ENCODE measurements around the gene KCNT2. TPM values are rescaled to one million over a fixed set of nuclear protein-coding genes. Genes with fewer than 3 reads are reported as not detected.

Gene KCNT2
- total RNA-seq, 4 donors from 2014 or later: 0.35 to 2.3 (median 0.91) TPM; not detected in 1

DNA sequence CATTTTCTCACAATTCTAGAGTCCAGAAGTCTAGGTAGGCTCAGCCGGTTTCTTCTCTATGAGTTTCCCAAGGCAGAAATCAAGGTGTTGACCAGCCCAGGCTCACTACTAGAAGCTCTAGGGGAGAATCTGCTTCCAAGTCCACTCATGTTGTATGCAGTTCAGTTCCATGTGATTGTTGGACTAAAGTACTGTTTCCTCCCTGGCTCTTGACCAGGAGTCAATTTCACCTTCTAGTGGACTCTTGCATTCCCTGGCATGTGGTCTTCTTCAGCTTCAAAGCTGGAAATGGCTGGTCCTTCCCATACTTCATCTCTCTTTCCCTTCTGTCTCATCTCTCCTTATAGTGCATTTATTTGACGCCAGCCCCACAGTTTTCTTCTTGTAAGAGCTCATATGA lies 153.4 kb downstream of the KCNT2 start:
- WGBS, 2 donors: 87 to 90% methylated on average over 2 of the region's 2 CpGs
- Histone ChIP-seq H3K27me3 (no peaks in the 10 kb centered on the region), H3K4me3 (no peak overlapping the region), H3K36me3 (no peaks in the 10 kb centered on the region), H3K9me3 (no peaks in the 10 kb centered on the region), H3K27ac (no peak overlapping the region), H3K4me1 (no peaks in the 10 kb centered on the region)
- TF ChIP-seq POLR2A (IDR thresholded peaks at IDR 0.05) (no peak), CTCF (IDR thresholded peaks at IDR 0.05) (no peak)
- intact Hi-C loops (cut with DNase I): no loop called here
- DNase-seq: no peak

- no peak for DNase-seq
- Histone ChIP-seq H3K36me3 (no peaks in the 10 kb centered on the region), H3K4me3 (no peak overlapping the region), H3K27ac (no peak overlapping the region), H3K4me1 (no peaks in the 10 kb centered on the region), H3K9me3 (no peaks in the 10 kb centered on the region), H3K27me3 (no peaks in the 10 kb centered on the region)
- TF ChIP-seq POLR2A (IDR thresholded peaks at IDR 0.05) (no peak), CTCF (IDR thresholded peaks at IDR 0.05) (no peak)
- WGBS, 2 donors: 87 to 89% methylated on average over 5 of the region's 5 CpGs
- intact Hi-C loops (cut with DNase I): no loop called here
These were observed 157.1 kb downstream of the KCNT2 start for GRCh38 chr1:196451103-196451502.

GRCh38 chr1:196450143-196451095 lies 157.8 kb downstream of the KCNT2 start:
- H3K27me3 ChIP-seq: no peaks in the 10 kb centered on the region
- 51 to 59% methylated on average over 4 of the region's 4 CpGs for WGBS, 2 donors

DNA sequence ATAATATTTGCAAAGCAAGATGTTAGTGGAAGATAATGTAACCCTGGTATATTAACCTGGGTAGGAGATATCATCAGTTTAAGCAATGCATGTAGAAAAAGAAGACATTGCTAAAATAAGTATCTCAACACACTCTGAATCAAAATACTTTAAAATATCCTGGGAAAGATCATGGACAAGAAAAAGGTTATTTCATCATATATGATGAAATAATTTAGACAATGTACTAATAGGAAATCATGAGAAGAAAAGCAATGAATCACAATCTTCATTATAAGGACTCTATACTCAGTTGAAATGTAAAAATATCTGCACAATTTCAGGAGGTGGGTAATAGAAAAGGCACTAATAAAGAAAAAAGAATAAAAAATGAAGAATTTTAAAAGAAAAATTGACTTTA lies 158.8 kb downstream of the KCNT2 start:
- no peak for TF ChIP-seq CTCF (IDR thresholded peaks at IDR 0.05)
- TF ChIP-seq POLR2A (IDR thresholded peaks at IDR 0.05): no peak
- no peaks in the 10 kb centered on the region for H3K27me3 ChIP-seq
- no peaks in the 10 kb centered on the region for H3K36me3 ChIP-seq
- no peak for DNase-seq
- no peaks in the 10 kb centered on the region for H3K9me3 ChIP-seq
- no peak overlapping the region for H3K4me3 ChIP-seq
- no peaks in the 10 kb centered on the region for H3K4me1 ChIP-seq
- H3K27ac ChIP-seq: no peak overlapping the region
- intact Hi-C loops (cut with DNase I): no loop called here

More at GRCh38 chr1:196450143-196451095, 157.8 kb downstream of the KCNT2 start:
- intact Hi-C loops (cut with DNase I): no loop called here
- DNase-seq: no peak
- no peaks in the 10 kb centered on the region for H3K9me3 ChIP-seq
- no peak overlapping the region for H3K27ac ChIP-seq
- no peaks in the 10 kb centered on the region for H3K4me1 ChIP-seq
- no peak overlapping the region for H3K4me3 ChIP-seq
- H3K36me3 ChIP-seq: no peaks in the 10 kb centered on the region
- no peak for TF ChIP-seq POLR2A (IDR thresholded peaks at IDR 0.05)
- no peak for TF ChIP-seq CTCF (IDR thresholded peaks at IDR 0.05)

GRCh38 chr1:196445775-196446174 lies 162.5 kb downstream of the KCNT2 start:
- no peaks in the 10 kb centered on the region for H3K9me3 ChIP-seq
- H3K27me3 ChIP-seq: no peaks in the 10 kb centered on the region
- no peak overlapping the region for H3K4me3 ChIP-seq
- no peaks in the 10 kb centered on the region for H3K36me3 ChIP-seq
- no peaks in the 10 kb centered on the region for H3K4me1 ChIP-seq
- 83 to 100% methylated on average over 1 of the region's 1 CpG for WGBS, 2 donors
- intact Hi-C loops (cut with DNase I): no loop called here
- H3K27ac ChIP-seq: no peak overlapping the region
- TF ChIP-seq POLR2A (IDR thresholded peaks at IDR 0.05): no peak
- no peak for TF ChIP-seq CTCF (IDR thresholded peaks at IDR 0.05)
- DNase-seq: no peak

Measured in esophagus squamous epithelium (tissue), 5 donors.